HG02884 (cell line): ENCODE results near the gene TTLL8.

Experiments used
- ATAC-seq: cut with Tn5 transposase; IDR thresholded peaks from one replicate; pipeline ENCODE4 v1.9.1; 2021; ENCODE audit warnings: mild to moderate bottlenecking, moderate library complexity; ENCODE audit not compliant: unreplicated experiment

Gene TTLL8

DNA sequence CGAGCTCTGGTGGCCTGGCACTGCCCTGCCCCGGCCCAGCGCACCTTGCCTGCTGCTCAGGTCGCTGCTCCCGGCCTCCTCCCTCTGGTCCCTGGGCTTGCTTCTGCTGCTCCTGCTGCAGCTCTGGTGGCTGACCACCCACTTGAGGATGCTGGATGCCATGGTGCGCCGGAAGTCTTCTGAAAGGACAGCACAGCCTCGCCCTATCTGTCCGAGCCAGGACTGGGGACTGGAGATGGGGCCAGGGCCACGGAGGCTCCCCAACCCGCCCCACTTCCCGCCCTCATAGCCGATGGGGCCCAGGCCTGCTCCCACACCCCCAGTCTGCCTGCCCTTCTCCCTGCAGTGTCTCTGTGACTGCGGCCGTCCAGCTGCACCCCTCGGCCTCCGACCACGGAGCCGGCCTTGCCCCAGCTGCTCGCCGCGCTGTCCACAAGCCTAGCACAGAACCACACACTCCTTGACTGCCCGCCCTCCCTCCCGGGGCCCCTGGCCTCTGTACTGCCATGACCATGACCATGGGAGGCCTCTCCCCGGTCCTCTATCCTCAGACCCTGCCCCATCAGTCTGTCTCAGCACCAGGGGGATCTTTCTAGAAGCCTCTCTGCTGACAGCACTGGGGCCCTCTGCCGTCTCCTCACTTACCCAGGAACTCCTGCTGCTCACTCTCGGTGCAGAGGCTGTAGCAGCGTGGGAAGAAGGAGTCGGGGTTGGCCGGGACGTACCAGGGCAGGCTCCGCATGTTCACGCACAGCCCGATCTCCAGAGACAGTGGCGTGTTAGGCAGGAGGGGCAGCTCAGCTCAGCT is 12.7 kb downstream of the TTLL8 start:
- no peak for ATAC-seq

DNA sequence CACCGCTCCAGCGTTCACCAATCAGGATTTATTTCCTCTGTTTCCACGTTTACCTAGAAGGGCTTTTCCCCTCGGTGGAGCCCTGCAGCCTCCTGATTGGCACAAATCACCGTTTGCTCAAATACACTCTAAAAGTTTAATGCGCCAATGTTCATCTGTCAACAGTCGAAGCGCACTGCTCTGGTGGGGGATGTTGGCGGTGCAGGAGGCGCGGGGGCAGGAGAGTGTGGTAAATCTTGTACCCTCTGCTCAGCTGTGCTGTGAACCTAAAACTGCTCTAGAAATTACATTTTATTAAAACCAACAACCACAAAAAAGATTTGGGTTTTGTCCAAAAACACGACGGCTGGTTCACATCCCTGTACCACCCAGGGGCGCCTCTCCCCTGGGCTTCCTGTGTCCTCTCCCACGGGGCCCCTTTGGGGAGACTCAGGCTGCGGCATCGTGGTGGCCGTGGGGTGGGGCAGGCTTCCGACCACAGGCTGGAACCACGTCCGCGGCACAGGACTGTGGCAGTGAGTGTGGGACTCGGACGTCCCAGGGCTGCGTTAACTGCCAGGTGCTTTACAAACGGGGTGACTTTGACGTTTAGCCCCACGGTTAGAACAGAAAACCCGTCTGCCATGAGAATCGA is 13.5 kb downstream of the TTLL8 start:
- ATAC-seq = no peak

- ATAC-seq = no peak
Measured at GRCh38 chr22:50041361-50042065, 16.6 kb downstream of the TTLL8 start.

DNA sequence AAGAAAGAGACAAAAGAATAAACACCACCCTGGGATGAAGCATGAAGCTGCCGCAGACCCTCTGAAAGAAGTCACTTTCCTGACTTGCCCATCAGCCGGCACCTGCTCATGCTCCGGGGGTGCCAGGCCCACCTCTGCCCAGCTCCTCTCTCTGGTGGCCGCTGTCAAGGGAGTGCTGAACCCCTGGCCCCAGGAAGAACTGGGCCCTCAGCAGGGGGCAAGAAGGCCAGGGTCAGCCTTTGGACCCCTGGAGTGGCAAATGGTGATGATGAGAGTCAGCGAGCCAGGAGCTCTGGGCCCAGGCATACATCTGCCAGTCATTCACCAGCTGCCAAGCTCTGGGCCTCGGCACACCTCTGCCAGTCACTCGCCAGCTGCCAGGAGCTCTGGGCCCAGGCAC is 17.4 kb downstream of the TTLL8 start:
- no peak for ATAC-seq

DNA sequence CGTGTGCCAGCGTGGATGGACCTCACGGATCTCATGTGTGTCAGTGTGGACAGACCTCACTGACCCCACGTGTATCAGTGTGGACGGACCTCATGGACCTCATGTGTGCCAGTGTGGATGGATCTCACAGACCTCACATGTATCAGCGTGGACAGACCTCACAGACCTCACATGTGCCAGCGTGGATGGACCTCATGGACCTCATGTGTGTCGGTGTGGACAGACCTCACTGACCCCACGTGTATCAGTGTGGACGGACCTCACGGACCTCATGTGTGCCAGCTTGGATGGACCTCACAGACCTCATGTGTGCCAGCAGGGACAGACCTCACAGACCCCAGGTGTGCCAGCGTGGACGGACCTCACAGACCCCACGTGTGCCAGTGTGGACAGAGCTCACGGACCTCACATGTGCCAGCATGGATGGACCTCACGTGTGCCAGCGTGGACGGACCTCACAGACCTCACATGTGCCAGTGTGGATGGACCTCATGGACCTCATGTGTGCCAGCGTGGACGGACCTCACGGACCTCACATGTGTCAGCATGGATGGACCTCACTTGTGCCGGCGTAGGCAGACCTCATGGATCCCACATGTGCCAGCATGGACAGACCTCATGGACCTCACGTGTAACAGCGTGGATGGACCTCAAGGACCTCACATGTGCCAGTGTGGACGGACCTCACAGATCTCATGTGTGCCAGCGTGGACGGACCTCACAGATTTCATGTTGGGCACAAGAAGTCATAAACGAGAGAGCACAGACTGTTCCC is 18.2 kb downstream of the TTLL8 start:
- no peak for ATAC-seq

DNA sequence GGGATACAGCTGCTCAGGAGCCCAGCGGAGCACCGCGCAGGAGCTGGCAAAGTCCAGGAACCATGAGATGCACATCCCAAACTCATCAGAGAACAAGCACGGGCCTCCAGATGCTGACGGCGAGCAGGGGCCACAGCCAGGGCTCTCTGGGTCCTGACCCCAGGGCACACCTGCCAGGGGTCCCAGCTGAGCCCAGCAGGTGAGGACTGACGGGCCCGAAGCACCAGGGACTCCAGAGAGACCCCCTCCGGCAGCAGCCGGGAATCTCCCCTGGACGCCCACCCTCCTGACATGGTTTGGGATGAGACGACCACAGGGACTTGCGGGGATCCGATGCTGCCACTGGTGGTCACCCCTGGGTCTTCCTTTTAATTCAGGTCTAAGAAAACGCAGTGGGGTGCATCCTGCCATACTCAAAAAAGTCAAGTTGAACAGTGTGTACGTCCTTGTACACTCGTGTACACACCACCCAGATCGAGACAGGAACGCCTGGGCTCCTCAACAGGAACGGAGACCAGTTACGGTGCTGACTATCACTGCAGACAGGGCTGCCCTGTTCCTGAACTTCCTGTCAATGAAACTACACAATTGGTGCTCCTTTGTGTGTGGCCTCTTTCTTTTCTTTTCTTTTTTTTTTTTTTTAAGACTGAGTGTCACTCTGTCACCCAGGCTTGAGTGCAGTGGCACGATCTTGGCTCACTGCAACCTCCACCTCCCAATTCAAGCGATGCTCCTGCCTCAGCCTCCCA is 21.9 kb downstream of the TTLL8 start:
- no peak for ATAC-seq

DNA sequence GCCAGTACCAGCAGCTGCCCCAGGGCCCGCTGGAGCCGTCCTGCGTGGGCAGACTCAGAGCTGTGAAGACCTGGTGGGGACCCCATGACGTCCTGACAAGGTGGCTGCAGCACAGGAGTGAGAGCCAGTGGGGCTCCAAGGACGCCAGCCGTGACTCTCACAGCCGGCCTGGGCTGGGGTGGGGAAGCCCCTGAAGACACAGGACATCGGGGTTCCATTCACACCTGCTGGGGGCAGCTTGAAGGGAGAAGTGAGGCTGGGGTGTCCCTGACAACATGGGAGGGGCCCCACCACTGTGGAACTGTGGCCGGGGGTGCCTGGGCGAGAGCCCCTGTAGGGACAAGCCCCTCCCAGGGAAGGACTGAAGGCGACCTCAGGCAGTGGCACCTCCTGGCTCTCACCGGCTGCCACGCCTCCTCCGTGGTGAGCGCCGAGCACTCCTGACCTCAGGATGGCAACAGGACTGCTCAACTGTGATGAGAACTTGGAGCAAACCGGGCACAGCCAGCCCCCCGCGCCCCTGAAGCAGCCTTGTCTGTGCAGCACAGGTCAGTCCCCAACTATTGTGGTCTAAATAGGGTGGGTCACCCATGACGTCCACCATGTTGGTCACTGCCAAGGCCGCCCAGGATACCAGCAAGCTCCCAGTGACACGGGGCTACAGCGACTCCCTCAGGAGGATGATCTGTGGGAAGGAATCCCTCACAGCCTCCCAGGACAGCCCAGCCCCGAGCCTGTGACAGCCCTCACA is 22.8 kb downstream of the TTLL8 start:
- no peak for ATAC-seq

GRCh38 chr22:50034126-50035081 is 23.7 kb downstream of the TTLL8 start:
- no peak for ATAC-seq

DNA sequence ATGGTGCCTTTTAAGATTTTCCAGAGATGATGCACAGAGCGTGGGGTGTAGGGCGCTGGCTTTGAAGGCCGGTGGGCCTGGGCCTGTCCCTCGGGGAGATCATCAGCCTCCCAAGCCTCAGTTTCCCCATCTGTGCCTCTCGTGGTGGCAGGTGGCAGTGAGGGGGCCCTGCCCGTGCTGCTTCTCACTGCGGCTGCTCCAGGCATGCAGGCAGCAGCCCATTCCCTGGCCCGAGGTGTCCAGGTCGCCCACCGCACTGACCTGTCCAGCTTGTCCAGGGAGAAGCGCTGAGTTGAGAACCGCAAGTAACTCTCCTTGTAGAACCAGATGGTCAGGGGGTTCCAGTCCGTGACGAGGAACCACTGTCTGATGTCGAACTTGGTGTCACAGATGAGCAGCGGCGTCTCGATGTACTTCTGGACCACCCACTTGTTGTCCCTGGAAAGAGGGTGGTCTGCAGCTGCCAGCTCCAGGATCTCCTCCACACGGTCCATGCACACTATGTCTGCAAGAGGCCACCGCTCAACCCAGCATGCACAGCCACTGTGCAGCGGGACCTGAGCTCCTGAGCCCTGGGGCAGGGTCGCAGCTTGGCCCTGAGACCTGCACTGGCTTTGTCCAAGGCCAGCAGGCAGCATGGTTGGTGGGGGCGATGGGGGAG is 25.0 kb downstream of the TTLL8 start:
- no peak for ATAC-seq

DNA sequence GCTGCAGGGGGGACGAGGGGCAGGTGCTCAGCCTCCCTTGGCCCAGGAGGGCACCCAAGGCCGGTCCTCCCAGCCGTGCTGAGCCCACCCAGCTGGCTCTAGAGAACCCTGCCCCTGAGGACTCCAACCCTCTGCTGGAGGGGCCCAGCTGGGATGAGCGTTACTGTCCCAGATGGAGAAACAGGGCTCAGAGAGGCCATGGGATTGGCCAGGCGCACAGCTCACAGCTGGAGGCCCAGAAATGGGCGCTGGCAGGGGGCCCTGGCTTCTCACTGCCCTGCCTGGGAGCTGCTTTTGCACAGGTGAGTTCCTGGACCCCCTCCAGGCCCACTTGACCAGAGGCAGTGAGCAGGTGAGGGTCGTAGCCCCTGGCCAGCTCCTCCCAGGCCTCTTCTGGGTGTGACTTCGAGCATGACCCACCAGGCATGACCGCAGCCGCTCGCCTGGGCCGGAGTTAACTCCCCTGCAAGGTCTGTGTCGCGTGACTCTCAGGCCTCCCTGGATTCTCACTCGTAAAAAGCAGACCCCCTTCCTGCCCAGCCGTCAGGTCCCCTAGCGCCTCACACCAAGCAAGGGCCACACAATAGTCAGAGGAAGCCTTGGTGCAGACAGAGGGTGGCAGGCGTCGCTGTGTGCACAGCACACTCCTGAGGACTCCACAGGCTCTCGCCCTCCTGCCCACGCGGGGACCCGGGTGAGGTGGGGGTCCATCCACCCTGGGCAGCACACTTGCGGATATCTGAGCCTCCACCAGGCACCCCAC is 25.8 kb downstream of the TTLL8 start:
- ATAC-seq = no peak

DNA sequence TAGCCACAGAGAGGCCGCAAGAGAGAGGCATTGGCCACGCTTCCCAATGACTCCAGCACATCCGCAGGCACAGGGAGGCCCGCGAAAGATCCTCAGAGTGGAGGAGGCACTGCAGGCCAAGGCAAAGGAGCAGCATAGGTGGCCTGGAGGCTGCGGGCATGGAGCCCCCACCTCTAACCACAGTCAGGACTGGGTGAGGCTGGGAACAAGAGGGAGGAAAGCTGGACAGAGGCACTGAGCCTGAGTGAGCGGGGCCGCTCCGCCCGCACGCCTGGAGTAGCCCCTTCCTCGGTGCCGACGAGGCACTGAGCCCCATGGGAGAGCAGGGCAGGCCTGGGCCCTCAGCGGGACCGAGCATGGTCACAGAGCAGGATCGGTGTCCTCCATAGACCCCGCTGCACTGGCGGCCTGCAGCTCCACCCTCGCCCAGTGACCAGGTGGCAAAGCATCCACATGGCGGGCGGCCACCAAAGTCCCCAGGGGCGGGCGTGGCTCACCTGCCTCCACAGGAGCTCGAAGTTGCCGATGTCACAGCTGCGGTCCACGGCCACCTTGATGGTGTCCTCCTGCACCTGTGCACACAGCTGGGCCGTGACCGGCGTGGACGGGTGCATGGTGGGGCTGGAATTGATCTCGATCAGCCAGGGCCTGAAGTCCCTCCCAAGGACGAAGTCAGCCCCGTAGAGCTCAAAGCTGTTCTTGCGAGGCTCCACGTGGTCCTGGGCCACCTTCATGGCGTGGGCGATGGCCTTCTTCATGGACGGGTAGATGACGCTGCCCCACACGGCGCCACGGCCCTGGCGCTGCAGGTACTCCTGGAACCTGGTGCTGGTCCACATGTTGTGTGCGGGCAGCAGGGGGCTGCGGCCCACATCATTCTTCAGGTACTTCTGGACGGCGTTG is 26.7 kb downstream of the TTLL8 start:
- ATAC-seq = no peak

DNA sequence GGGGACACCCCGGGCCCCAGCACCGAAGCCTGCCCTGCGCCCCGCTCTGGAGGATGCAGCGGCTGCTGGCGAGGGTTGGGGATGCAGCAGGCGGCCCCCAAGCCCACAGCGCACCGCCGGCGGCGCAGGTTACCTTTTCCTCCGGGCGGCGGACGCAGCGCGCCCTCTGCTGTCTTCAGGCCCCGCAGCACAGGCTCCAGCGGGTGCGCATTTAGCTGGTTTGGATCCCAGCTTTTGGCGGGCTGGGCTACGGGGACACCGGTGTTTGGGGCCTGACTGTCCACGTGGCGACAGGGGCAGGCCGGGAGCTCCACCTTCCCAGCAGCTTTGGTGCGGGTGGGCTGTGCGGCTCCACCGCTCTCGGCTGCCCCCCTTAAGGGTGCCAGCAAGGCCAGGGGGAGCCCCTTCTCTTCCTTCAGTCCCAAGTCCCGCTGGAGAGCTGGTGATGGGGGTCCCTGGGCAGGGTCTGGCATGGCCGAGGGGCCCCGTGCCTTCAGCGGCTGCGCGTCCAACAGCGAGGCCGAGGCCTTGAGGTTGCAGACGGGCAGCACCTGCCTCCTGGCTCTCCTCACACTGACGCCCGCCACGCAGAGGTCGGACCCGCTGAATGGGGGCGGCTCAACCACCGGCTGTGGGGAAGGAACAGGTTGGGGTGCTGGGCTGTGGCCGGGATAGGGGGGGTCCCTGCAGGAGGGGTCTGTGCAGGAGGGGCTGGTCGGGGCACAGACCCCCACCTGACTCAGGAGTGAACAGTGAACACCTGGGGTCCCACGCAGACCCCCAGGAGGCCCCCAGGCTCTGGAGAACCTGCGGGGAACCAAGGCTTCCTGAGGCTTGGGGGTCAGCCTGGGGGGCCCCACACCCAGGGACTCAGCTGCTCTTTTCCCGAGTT is 27.6 kb downstream of the TTLL8 start:
- ATAC-seq = no peak

DNA sequence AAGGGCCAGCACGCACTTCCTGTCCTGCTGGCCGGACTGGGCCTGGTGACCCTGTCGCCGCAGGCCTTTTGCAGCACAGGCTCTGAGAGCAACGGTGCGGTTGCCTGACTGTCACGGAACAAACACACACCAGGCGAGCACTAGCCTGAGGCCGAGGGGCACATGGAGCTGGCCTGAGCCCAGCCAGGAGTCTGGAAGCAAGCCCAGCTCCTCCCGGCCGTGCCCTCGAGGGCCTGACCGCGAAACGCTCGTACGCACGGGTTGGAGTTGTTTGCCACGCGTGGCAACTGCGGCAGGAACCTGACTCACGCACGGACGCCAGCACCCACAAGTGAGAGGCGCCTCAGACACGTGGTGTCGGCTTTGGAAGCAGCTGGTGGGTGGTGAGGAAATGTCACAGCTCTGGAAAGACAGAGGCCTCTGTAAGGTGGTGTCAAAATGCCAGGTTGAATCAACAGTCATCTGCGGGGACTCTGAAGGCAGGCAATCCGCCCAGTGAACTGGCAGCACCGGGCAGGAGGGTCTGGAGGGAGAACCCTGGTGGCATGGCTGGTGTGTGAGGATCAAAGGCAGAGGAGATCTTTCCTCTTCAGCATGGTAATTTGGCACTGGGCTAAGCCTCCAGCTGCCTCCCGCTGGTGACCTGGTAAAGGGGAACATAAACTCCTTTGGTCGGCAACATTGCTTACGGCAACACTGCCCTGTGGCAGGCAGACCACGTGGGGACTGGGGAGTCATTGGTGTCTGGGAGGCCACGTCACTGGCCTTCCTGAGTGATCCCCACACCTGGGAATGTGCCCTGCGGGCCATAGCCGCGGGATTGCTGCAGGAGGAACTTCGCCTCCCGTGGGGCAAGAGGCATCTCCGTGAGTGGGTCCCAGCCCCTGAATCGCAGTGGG is 30.2 kb downstream of the TTLL8 start:
- no peak for ATAC-seq

- no peak for ATAC-seq
Measured at GRCh38 chr22:50025993-50026392, 32.1 kb downstream of the TTLL8 start.
